Heart left ventricle (tissue), 16 donors: Measurements from ENCODE around the gene TRPM3. TPM values are rescaled to one million over a fixed set of nuclear protein-coding genes. Genes with fewer than 3 reads are reported as not detected.

Experiments
- ATAC-seq, 4 donors: fragments of 200-7000 bp; cut with Tn5 transposase; one replicate each; pipeline ENCODE4 v1.9.1; 2020 to 2022; ENCODE audit warnings: moderate library complexity in 4 of 4, mild to moderate bottlenecking in 3 of 4, moderate number of reproducible peaks in 1 of 4
- DNase-seq, 5 donors: peaks; one replicate each; pipeline ENCODE4 v3.0.0-alpha.2; 2020
- H3K27ac ChIP-seq, 12 donors: fragments of 200-600 bp; sonication (generic) in 4 of 12; one replicate each; pipeline versions ENCODE4 v1.5.0 to v1.8.0; 2016 to 2022; ENCODE audit warnings: mild to moderate bottlenecking in 2 of 12
- H3K27me3 ChIP-seq, 9 donors: fragments of 200-600 bp; sonication (generic) in 2 of 9; one replicate each; pipeline versions ENCODE4 v1.5.1 to v1.8.0; 2016 to 2022; ENCODE audit warnings: mild to moderate bottlenecking in 3 of 9
- H3K36me3 ChIP-seq, 9 donors: fragments of 200-600 bp; sonication (generic) in 2 of 9; one replicate each; pipeline versions ENCODE4 v1.5.0 to v1.8.0; 2018 to 2022; ENCODE audit warnings: mild to moderate bottlenecking in 2 of 9
- H3K4me1 ChIP-seq, 12 donors: fragments of 200-600 bp; sonication (generic) in 4 of 12; one replicate each; pipeline versions ENCODE4 v1.5.0 to v1.8.0; 2016 to 2022; ENCODE audit warnings: mild to moderate bottlenecking in 3 of 12
- H3K4me3 ChIP-seq, 12 donors: fragments of 200-600 bp; sonication (generic) in 4 of 12; one replicate each; pipeline versions ENCODE4 v1.5.0 to v1.8.0; 2017 to 2022; ENCODE audit warnings: mild to moderate bottlenecking in 9 of 12, moderate library complexity in 4 of 12
- H3K9me3 ChIP-seq, 12 donors: fragments of 200-600 bp; sonication (generic) in 4 of 12; one replicate each; pipeline versions ENCODE4 v1.5.0 to v1.8.0; 2016 to 2022; ENCODE audit warnings: mild to moderate bottlenecking in 1 of 12
- POLR2A ChIP-seq, 2 donors: fragments of 450-650 bp; IDR thresholded peaks; one replicate each; pipeline ENCODE4 v1.6.1; 2017; ENCODE audit warnings: antibody characterized with exemption in 2 of 2, mild to moderate bottlenecking in 2 of 2, moderate library complexity in 2 of 2
- WGBS, 4 donors: extraction: QIAGEN DNeasy Blood & Tissue Kit in 2 of 4; methylation state at CpG; one replicate each; pipeline versions ENCODE4 v1.1.5 to v1.1.7; 2013 to 2018; 5-methylcytosine and 5-hydroxymethylcytosine counted together
- intact Hi-C, 10 donors: fragments of 100-400 bp; cut with DNase I; formaldehyde crosslinking; loops; one replicate each; pipeline versions ENCODE4 v1.11.1 to v1.14.2; 2022
- polyA plus RNA-seq, 2 donors: library from polyadenylated mRNA; stranded (reverse); fragments of 200-250 nt; gene quantifications; one replicate each; pipeline ENCODE4 v1.2.3, GENCODE V29; 2013
- total RNA-seq, 9 donors: library from RNA; depleted of rRNA in 2 of 9; stranded (reverse); fragments of >200 nt in 2 of 9; fragmentation: NEBNext Ultra II Directional in 3 of 9; extraction: Animal tissue kit (Norgen Biotek cat#: 25700) in 3 of 9; gene quantifications; one replicate each; pipeline versions ENCODE4 v1.1.0 to v1.2.4, GENCODE V29; 2016 to 2023
- TF ChIP-seq, protein P1 (sequence below), 12 donors: fragments of 200-600 bp; sonication (generic) in 4 of 12; IDR thresholded peaks; one replicate each; pipeline versions ENCODE4 v1.5.0 to v1.8.0; 2018 to 2022; ENCODE audit warnings: antibody characterized with exemption in 12 of 12, mild to moderate bottlenecking in 5 of 12
- donor health status: ischemic (EF 13 %, LVEDD 7.1; RV severe dilation, severe dysfunction).
- donor health status: healthy with polysubstance abuse.
- donor health status: DM: no; HTN: yes; CAD: no.
- donor health status: DM: no; HTN: no; CAD: no.
- donor health status: ischemic (EF 25% LVEDD 6.9; RV normal size, moderate dysfunction).
- donor health status: ischemic (EF 25% LVEDD 5.7; RV mildly dilated, moderate dysfunction).
- donor health status: healthy.
- donor health status: DM: yes; HTN: yes; CAD: no.
- donor health status: ischemic (EF 35%, LVEDD 5.7; RV mildly dilated, moderate dysfunction).
- donor health status: nonischemic (EF 11% LVEDD 7.7; RV severe dilation, severe dysfunction).
- donor health status: DM: yes; HTN: yes; CAD: no.
- donor health status: PGD.
- donor health status: ischemic (EF 29% LVEDD 5.4; RV normal size, mild dysfunction).
- donor health status: nonischemic (EF 23%, LVEDD 6.1; RV moderate dilation, normal function).

TRPM3 gene
- total and polyA plus RNA-seq, 11 donors: 0.02 to 0.91 (median 0.10) TPM; not detected in 1

DNA sequence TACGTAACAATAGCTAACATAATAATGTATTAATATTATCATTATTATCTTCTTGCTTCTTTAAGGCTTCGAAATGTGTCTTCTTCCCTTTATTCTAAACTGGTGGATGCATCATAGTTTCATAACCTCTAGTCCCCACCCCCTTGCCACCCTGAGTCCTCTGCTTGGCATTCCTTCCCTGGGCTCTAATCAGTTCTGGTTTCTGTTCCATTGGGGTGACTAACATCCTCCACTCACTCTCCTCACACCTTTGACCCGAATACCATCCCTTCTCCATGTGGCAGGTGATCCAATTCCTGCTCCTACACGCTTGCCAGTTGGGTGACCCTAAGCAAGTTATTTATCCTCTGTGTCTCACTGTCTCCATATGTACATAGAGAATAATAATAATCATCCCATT is 286.1 kb downstream of the TRPM3 start:
- intact Hi-C loops: no loop called here
- H3K36me3 ChIP-seq: no peaks in the 10 kb centered on the region
- no peaks in the 10 kb centered on the region for H3K4me1 ChIP-seq
- ATAC-seq (peak in 1 of 4 donors; percentile 26), DNase-seq (no peak)
- H3K27ac ChIP-seq: no peak overlapping the region
- no peak overlapping the region for H3K4me3 ChIP-seq
- WGBS, 4 donors: 74 to 80% (median 78%) methylated on average over 4 of the region's 4 CpGs
- H3K27me3 ChIP-seq: no peaks in the 10 kb centered on the region
- TF ChIP-seq, protein P1, sequence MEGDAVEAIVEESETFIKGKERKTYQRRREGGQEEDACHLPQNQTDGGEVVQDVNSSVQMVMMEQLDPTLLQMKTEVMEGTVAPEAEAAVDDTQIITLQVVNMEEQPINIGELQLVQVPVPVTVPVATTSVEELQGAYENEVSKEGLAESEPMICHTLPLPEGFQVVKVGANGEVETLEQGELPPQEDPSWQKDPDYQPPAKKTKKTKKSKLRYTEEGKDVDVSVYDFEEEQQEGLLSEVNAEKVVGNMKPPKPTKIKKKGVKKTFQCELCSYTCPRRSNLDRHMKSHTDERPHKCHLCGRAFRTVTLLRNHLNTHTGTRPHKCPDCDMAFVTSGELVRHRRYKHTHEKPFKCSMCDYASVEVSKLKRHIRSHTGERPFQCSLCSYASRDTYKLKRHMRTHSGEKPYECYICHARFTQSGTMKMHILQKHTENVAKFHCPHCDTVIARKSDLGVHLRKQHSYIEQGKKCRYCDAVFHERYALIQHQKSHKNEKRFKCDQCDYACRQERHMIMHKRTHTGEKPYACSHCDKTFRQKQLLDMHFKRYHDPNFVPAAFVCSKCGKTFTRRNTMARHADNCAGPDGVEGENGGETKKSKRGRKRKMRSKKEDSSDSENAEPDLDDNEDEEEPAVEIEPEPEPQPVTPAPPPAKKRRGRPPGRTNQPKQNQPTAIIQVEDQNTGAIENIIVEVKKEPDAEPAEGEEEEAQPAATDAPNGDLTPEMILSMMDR (IDR thresholded peaks at IDR 0.05): no peak
- H3K9me3 ChIP-seq: no peaks in the 10 kb centered on the region

DNA sequence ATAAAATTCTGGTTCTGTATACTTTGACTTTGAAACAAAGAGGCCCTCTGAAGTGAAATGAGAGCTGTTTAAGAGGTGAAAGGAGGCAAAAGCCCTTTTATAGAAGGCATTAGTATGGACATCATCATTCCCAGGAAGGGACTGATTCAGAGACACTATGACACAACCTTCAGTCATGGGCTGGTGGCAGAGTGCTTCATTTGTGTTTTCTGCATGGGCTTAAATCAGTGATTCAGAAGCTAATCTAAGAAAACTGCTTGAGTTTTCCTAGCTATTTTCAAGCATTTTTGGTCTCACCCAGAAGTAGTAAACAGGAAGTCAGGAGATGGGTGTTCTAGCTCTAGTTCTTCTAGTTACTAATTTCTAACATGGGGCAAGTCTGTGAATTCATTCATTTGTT is 288.9 kb downstream of the TRPM3 start:
- DNase-seq (no peak), ATAC-seq (no peak)
- no peaks in the 10 kb centered on the region for H3K9me3 ChIP-seq
- H3K27ac ChIP-seq: no peak overlapping the region
- intact Hi-C loops: no loop called here
- TF ChIP-seq, protein P1 (IDR thresholded peaks at IDR 0.05): no peak
- no peak for TF ChIP-seq POLR2A (IDR thresholded peaks at IDR 0.05)
- H3K4me1 ChIP-seq: no peaks in the 10 kb centered on the region
- no peaks in the 10 kb centered on the region for H3K36me3 ChIP-seq
- no peaks in the 10 kb centered on the region for H3K27me3 ChIP-seq
- no peak overlapping the region for H3K4me3 ChIP-seq

DNA sequence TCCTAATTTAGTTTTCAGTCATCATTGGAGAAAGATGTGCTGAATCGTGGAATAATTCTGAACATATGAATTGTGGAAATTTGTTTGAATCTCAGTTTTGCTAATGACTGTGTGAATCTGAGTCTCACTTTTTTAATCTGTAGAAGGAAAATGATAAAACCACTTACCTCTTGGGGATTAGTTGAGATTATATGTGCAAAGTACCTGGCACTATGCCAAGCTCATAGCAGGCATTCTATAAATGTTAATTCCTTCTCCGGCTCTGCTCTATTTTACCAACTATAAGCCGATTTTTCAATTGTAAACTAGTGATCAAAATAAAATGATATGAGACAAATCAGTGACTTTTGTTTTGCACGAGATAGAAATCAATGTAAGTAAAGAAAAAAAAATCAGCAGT is 290.8 kb downstream of the TRPM3 start:
- no peak overlapping the region for H3K4me3 ChIP-seq
- 54 to 68% (median 62%) methylated on average over 4 of the region's 4 CpGs for WGBS, 4 donors
- no peak overlapping the region for H3K27ac ChIP-seq
- intact Hi-C loops: no loop called here
- no peaks in the 10 kb centered on the region for H3K36me3 ChIP-seq
- TF ChIP-seq, protein P1 (IDR thresholded peaks at IDR 0.05): no peak
- no peak for TF ChIP-seq POLR2A (IDR thresholded peaks at IDR 0.05)
- DNase-seq: no peak
- no peaks in the 10 kb centered on the region for H3K9me3 ChIP-seq
- ATAC-seq: no peak
- no peaks in the 10 kb centered on the region for H3K27me3 ChIP-seq
- no peaks in the 10 kb centered on the region for H3K4me1 ChIP-seq

DNA sequence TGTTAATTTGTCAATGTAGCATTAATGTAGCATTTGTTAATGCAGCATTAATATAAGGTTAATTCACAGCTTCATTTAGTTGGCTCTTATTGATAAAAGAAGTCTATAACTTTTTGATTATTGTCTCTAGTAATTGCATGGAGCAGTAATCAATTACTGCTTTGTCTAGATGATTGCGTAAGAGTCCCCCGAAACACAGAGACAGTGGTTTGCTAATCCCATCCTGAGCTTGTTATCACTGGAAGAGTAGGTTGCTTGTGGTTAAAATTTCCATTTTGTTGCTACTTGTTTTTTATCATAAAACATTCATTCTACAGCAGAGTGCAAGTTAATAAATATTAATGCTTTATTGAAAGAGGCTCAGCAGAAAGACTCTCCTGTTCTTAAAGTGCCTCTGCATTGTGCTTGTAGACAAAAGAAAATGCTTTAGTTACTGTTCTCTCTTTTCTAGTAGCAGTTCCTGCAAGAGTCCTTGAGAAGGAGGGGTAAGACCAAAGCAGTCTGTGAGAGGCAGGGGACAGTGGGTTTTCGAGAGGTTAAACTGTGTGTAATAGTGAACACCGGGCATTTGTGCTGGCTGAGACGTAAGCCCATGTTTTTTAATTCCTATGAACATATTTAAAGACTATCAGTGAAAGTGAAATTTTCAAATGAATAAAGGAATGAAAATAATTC is 291.7 kb downstream of the TRPM3 start:
- intact Hi-C loops: loop anchor here in 1 of 10 donors (10.0 kb wide), 1 partner anchor 55 kb away; no protein-coding TSS in a partner anchor
- Histone ChIP-seq H3K27ac (no peak overlapping the region), H3K9me3 (no peaks in the 10 kb centered on the region), H3K4me1 (no peaks in the 10 kb centered on the region), H3K4me3 (no peak overlapping the region), H3K36me3 (no peaks in the 10 kb centered on the region), H3K27me3 (no peaks in the 10 kb centered on the region)
- TF ChIP-seq POLR2A (IDR thresholded peaks at IDR 0.05): no peak
- TF ChIP-seq, protein P1 (IDR thresholded peaks at IDR 0.05): no peak
- no peak for ATAC-seq
- WGBS, 4 donors: 79 to 88% (median 83%) methylated on average over 5 of the region's 5 CpGs
- no peak for DNase-seq
